ENCODE results near the gene TTC6.

TTC6 gene

GRCh38 chr14:37637341-37637740, 41.9 kb downstream of the TTC6 start:
- DNase-seq: no peak

GRCh38 chr14:37638599-37638998, 43.2 kb downstream of the TTC6 start:
- no peak for DNase-seq

- no peak for DNase-seq
Observed at GRCh38 chr14:37641117-37641516, 45.7 kb downstream of the TTC6 start.

GRCh38 chr14:37642125-37642524, 46.7 kb downstream of the TTC6 start:
- DNase-seq: no peak

GRCh38 chr14:37643701-37644100, 48.3 kb downstream of the TTC6 start:
- DNase-seq: peak; percentile 1

All from NCI-H82 (cell line).